LNCAP (cell line): ENCODE data around the gene PITHD1.

Source experiments
- TF ChIP-seq, protein P1 (sequence below): fragments of 450-650 bp; IDR thresholded peaks from 2 replicates; pipeline ENCODE4 v1.5.1; 2017; ENCODE audit warnings: mild to moderate bottlenecking

The PITHD1 gene

DNA sequence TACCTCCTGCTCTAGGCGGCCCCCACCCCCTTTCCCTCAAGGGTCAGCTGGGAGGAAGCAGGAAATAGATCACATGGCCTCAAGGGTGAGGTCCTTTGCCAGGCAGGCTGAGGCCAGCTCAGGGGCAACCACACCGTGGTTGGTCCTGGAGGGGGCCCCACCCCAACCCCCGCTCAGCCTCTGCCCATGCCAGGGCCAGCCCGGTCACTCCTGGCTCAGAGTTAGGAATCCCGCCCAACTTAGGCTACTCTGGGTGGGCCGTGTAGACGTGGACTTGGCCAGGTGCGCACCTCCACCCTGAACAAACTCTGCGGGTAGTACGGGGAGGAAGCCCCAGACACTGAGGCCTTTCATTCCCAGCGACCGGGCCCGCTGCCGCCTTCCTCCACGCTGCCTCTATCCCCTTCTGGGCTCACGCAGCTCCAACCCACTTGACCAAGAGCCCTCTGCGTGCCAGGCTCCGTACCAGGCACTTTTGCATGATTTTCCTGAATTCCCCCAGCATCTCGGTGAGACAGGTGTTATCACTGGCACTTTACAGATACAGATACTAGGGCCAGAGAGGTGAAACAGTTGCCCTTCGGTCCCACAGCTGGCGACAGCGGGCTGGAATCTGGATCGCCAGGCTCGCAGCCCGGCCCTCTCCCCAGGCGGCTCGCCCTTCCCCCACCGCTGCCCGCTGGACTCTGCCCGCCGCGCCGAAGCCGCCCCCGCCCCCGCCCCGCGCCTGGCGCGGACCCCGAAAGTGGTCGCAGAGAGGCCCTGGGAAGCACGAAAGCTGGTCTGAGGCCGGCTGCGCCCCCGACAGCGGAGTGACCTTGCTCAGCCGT, 21.6 kb downstream of the PITHD1 start:
- TF ChIP-seq, protein P1, sequence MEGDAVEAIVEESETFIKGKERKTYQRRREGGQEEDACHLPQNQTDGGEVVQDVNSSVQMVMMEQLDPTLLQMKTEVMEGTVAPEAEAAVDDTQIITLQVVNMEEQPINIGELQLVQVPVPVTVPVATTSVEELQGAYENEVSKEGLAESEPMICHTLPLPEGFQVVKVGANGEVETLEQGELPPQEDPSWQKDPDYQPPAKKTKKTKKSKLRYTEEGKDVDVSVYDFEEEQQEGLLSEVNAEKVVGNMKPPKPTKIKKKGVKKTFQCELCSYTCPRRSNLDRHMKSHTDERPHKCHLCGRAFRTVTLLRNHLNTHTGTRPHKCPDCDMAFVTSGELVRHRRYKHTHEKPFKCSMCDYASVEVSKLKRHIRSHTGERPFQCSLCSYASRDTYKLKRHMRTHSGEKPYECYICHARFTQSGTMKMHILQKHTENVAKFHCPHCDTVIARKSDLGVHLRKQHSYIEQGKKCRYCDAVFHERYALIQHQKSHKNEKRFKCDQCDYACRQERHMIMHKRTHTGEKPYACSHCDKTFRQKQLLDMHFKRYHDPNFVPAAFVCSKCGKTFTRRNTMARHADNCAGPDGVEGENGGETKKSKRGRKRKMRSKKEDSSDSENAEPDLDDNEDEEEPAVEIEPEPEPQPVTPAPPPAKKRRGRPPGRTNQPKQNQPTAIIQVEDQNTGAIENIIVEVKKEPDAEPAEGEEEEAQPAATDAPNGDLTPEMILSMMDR, result no peak

DNA sequence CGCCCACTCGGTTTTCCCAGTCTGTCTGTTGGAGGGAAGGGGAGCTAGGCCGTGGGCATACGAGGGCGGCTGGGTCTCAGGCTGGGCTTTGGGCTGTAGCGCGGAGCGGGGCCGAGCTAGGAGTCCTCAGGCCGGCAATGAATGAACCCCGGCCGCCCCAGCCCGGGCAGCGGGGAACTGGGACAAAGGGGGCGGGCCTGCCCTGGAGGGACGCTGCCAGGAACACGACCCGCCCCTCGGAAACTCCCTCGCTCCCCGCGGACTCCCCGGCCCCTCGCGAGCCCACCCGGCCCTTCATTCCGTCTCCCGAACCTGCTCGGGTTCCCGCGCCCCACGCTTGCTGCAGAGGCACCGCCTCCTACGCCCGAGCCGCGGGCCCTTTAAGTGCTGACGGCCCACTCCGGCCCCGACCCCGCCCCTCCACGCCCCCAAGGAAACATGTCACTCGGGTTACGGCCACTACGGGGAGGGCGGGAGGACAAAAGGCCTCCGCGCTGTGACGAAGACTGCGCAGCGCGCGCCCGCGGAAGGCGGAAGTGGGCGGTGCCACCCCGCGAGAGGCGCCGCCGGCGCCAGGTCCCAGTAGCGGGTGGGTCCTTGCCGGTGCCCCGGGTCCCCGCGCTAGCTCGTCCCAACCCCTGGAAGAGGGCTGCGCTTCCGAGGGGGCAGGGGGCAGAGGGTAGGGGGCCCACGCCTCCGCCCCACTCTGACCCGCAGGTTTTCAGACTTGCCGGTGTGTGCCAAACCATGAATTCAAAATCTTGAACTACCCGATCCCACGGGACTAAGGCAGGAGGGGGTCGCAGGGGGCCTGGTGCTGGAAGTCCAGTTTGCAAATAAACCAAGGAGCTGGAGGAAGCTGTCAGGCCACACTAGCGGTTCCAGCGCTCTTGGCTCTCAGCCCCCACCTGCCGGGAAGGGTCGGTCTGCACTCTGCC, 22.5 kb downstream of the PITHD1 start, which contains the start of gene GALE:
TSS of gene GALE (minus strand) at position 355 of the 938 bp plus-strand sequence. CDS start 1,747 bp downstream, outside the sequence.
- TF ChIP-seq, protein P1, result no peak

DNA sequence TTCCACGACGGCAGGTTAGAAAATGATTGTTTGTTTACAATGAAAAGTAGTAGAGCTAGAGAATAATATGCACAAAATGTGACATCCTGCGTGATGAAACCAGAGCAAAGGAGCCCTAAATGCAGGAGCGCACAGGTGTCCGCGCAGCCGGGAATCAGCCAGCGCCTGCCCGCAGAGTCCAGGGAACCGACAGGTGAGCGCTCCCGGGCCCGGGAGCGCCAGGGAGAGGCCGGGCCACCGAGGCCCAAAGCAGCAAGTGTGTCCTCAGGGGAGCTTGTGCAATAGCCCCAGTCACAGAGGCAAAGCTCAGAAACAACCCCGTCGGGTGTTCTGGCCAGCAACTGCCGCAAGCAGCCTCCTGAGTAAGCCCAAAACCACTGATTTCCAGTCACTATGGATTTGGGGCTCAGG, 23.1 kb downstream of the PITHD1 start:
- TF ChIP-seq, protein P1, result no peak

DNA sequence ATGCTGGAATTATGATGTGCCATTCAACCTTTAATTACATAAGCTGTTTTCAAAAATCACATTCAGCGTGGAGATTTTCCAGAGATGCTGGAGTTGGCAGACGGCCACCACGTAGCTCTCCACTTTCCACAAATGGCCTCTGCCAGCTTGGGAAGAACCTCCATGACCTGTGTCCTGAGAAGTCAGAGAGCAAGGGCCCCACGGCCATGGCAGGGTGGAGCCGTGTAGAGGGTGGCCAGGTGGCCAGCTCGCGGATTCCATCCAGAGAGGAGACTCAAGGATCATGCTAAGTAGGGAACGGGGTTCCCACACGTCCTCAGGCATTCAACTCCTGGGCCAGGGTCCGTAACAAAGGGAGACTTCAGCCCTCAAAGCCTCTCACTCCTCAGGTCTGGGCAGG, 23.7 kb downstream of the PITHD1 start:
- TF ChIP-seq, protein P1, result no peak

DNA sequence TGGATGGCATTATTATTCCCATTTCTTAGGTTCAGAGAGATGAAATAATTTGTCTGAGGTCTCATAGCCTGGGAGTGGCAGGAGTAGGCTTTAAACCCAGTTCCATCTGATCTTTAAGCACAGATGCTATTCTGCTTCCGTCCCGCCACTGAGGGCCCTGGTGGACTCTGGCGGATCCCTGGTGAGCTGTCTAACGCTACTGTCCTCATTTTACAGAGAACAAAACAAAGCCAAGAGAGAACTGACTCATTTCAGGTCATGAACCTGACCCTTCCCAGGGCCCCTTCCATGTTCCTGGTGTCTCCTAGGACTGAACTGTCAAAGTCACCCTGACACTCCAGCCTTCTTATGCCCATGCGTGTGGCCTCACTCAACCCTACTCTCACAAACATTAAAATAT, 25.5 kb downstream of the PITHD1 start:
- TF ChIP-seq, protein P1, result no peak

DNA sequence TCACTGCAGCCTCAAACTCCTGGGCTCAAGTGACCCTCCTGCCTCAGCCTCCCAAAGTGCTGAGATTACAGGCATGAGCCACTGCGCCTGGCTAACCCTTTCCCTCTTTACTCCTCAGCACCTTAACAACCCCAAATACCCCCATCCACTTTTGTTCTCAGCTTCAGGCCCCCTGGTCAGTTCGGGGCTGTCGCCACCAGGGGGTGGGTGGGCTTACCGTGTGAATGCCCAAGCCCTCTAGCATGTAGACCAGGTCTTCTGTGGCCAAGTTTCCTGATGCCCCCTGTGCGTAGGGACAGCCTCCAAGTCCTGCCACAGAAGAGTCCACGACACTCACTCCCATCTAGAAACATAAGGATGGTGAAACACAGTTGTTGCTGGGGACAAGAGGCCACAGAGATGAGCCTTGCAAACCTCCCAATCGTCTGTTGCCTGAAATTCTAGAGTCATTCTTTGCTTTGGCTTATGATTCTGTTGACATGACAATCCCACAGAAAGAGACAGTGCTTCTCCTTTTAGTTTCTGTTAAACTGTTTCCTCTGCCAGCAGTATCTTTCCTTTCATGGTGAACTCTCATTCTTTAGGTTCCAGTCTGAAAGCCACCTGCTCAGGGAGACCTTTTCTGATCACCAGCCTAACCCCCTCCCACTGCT, 26.1 kb downstream of the PITHD1 start:
- TF ChIP-seq, protein P1, result no peak

DNA sequence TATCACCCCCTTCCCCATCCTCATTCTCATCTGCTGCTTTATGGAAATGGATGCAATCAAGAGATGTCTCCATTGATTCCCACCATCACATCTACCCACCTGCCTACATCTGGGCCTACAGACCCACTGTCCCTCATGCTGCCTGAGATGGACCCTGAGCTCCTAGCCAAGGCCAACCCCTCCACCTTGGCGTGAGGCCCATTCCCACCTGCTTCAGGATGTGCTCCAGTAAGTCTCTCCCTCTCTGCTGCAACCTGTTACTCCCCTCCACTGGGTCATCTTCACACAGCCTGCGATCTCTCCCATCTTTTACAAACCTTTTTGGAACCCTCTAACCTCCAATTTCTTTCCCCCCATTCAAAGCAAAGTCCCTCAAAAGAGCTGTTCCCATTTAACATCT, 26.8 kb downstream of the PITHD1 start:
- TF ChIP-seq, protein P1, result no peak
